Left forelimb (tissue), 1 donor: ENCODE results near the gene ANKRD33.

Experiments used
- DNase-seq: peaks from one replicate; pipeline ENCODE4 v3.0.0-alpha.2; 2018; ENCODE audit warnings: low spot score

ANKRD33 gene

GRCh38 chr12:51862947-51863346 lies 25.0 kb upstream of the ANKRD33 start:
- no peak for DNase-seq

GRCh38 chr12:51863363-51863932 lies 24.5 kb upstream of the ANKRD33 start:
- DNase-seq: no peak

DNA sequence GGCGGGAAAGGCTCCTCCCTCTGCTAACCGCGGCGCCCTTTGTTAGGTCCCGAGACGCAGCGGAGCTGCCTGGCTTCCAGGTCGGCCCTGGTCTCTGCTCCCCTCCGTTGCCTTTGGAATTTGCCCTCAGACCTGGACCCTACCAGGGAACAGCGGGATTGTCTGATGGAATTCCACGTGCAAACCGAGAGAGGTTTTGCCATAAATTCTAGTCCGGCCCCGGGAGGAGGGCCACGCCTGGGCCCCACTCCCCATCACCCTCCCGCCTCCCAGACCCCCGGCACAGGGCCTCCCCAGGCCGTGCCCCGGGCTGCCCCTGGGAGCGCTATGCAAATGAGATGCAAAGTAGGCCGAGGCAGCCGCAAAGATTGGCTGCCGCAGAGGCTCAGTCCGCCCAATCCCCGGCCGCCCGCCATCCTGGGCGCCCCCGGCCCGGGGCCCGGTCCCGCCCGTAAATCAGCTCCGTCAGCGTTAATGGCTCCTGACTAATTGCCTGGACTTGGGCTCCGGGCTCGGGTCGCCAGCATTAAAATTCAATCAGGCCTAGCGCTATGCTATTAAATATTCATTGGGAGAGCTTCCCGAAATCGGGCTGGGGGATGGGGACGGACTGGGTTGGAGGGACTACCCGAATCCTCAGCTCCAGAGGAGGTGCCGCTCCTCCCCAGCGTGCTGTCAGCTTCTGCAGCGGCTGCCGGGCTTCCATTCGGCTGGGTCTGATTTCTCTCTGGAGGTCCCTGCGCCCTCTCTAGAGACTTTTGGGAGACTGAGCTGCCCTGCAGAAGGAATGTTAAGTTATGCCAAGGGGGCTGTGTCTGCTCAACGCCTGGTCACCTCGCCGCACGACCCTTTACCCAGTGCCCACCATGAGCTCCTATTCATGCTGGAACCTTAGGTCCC lies 23.7 kb upstream of the ANKRD33 start:
- DNase-seq: peak; percentile 79

GRCh38 chr12:51864833-51865670 lies 22.9 kb upstream of the ANKRD33 start:
- DNase-seq: no peak

DNA sequence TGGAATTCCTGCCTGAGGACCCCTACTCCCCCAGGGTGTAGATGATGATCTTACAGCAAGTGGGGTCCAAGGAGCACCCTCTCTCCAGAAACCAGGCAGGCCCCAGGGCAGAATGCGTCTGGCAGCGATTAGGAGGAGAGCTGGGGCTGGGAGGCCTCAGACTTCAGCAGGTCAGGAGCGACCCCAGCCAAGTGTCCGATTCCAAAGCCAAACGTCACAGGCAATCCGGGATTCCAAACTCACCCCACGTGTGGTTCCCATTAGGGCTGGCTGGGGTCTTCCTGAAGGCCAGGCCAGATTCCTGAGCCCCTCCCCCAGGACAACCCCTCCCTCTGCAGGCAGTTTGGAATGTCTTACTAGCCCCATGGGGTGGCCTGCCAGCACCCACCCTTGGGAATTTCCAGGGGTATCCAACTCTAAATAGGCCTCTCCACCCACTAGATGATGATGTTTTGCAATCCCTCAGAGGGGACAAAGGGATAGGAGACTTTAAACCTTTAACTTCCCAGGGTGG lies 22.1 kb upstream of the ANKRD33 start:
- DNase-seq: peak; percentile 66

- no peak for DNase-seq
These were observed 21.6 kb upstream of the ANKRD33 start for GRCh38 chr12:51866324-51866723.

DNA sequence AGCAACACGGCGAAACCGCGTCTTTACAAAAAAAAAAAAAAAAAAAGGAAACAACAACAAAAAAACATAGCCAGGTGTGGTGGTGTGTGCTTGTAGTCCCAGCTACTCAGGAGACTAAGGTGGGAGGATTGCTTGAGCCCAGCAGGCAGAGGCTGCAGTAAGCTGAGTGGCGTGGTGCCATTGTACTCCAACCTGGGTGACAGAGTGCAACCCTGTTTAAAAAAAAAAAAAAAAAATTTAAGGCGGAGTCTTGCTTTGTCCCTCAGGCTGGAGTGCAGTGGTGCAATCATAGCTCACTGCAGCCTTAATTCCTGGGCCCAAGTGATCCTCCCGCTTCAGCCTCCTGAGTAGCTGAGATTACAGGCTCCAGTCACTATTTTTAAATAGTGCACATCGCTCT lies 21.1 kb upstream of the ANKRD33 start:
- DNase-seq: no peak

- no peak for DNase-seq
These were observed 20.5 kb upstream of the ANKRD33 start for GRCh38 chr12:51867371-51867770.

- no peak for DNase-seq
These were observed 20.0 kb upstream of the ANKRD33 start for GRCh38 chr12:51867796-51868428.

DNA sequence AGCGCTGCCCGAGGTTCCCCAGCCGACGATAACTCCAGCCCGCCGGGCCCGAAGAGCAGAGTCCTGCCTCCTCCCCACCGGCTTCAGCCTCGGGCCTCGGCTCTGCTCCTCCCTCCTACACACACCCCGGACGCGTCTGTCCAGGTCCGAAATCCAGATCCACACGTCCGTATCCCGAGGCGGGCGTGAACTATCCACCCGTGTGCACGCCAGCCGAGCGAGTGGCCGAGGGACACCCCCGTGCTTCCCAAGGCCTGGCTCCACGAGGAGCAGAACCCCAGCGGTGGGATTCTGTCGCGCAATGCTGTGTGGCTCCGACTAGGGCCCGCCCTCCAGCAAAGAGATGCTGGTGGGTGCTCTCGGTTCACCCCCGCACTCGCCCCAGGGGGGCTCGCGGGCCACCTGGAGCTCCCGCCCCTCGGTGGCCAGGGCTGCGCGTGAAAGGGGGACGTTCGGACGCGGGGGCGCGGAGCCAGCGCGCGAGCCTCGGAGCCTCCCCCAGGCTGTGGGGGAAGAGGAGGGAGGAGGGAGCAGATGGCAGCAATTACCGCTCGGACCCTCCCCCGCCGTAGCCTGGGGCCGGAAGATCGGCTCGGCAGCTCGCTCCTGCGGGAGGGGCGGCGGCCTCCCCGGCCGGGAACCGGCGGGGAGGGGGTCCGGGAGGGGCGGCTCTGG lies 18.9 kb upstream of the ANKRD33 start:
- DNase-seq: peak; percentile 79

GRCh38 chr12:51869496-51869865 lies 18.4 kb upstream of the ANKRD33 start:
- DNase-seq: no peak

DNA sequence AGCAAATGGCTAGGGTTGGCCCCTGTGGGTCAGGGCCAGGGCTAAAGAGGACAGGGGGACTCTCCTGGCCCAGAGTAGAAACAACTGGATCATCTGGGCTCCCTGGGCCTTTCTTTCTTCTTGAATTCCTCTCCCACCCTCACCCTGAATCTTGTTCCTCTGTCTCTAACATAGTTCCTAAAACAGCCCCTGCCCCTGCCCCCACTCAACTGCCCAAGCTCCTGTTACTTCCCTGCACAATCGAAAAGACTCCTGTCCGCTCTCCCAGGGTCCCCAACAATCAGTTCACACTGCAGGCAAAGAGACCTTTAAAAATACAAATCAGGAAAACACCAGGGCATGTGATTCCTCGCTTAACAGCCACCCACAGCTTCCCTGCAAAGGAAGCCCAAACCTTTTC lies 18.0 kb upstream of the ANKRD33 start:
- DNase-seq: no peak

DNA sequence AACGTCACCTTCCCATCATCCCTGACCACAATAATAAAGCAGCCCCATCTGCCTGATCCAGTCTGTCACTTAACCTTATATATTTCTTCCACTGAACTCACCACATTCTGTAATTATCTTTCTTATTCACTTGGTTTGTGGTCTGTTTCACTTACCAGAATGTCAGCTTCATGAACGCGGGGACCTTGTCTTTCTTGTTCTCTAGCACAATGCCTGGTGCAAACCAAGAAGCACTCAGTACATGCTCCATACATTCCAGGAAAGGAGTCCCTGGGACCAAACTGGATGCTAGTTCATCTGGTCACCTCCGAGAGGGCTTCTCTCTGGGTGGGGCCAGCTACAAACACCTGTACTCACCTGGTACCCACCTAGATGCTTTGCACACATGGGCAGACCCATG lies 17.4 kb upstream of the ANKRD33 start:
- DNase-seq: no peak

DNA sequence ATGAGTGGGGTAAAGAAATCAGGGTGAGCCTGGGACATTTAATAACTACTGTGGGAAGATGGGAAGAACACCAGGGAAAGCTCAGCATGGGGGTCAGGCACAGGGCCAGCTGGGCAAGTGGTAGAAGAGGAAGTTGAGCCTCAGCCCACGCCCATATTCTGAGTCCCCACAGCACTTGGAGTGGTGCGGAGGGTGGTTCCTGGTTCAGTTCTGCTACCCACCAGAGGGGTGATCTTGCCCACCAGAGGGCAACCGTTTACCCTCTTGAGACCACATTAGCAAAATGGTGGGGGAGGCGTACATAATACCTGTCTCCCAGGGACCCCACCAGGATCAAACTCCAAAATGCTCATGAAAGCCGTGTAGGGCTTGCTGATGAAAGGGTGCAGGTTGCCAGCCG lies 16.8 kb upstream of the ANKRD33 start:
- no peak for DNase-seq

DNA sequence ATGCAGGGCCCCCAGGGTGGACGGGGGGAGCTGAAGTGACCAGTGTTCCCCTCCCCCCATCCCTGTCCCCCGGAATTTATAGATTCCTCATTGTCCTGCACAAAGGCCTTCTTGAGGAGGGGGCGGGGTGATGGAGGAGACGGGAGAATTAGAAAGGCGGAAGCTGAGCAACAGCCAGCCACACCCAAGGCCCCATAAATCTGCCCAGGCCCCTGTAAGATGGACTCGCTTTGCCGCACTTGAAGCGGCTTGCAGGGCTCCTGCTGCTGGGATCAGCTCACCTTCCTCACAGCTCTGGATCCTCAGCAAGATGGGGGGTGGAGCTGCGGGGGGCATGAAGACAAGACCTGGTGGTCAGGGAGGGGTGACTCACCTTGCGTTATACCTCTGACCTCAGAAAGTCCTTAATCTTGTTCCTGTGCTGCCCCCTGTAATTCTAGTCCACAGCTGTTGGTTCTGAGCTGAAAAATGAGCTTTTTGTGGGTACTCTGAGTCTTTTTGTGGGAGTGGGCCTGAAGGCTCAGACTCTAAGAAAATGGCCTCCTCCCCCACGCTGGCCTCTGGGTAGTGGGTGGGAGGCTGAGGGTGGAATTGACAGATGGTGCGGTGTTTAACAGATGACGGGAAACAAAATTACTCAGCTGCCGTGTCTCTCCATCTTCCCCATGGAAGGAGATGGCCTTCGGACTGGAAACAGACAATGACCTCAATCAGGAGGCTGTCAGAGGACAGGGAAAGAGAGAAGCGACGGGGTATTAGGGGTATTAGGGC lies 15.8 kb upstream of the ANKRD33 start:
- DNase-seq: no peak

DNA sequence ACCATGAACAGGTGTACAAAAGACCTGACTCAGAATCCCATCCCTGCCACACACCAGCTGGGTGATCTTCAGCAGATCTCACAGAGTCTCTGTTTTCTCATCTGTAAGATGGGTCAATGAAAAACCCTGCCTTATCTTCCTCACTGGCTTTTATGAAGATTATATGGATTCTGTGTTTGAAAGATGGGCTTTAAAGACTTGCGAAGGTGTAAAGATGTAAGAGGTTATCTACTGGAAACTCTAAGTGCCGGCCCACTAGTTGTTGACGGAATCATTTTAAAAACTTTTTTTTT lies 15.3 kb upstream of the ANKRD33 start:
- DNase-seq: no peak

DNA sequence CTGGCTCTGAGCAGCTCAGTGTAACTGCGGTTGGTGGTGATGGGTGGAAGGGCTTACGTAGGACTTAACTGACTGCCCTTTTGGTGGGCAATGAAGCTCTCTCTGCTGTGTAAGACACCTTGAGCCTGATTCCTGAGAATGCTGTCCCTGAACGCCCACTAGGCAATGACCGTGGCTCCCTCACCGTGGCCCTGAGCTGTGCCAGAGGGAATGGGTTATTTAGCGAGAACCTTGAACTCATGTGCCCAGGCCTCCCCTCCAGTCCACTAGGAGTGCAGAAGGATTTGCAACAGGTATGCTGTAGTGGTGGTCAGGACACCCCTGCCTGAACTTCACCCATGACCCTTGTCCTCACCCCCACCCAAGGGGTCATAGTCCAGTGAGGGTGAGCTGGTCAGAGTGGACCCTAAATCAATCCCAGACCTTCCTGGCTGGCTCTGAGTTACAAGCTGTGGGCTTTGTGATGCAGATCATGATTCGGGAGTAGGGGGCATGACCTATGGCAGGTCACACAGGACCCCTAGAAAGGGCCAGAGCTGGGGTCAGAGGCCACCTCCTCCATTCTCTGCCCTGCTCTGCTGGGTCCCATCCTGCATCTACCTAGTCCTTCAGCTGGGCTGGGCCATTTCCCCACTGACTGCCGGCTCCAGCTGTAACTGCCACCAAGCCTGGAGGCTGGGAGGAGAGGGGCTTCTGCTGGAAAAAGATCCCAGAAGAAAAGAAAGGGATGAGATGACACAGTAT lies 14.5 kb upstream of the ANKRD33 start:
- no peak for DNase-seq

- DNase-seq: no peak
These were observed 13.9 kb upstream of the ANKRD33 start for GRCh38 chr12:51874000-51874399.

GRCh38 chr12:51874486-51874885 lies 13.4 kb upstream of the ANKRD33 start:
- DNase-seq: no peak

DNA sequence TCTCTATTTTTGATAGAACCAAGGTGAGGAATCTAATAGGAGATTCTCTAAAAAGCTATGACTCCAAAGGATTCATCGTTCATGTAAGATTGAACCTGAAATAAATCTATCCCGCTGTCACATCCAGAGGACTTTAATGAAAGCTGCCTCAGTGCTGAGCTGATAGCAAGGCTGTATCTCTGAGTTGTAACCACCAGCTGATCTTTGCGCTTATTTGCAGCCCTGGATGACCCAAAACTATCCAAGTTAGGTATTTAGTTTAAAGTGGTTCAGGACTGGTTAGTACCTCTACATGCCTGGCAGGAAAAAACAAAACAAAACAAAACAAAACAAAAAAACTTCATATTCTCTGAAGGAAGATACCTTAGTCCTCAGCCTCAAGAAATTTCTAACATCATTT lies 8.8 kb upstream of the ANKRD33 start:
- no peak for DNase-seq
